GM18517 (cell line): ENCODE data around the gene HOXC4.
"Not testable (repeated sequence)": the region's sequence is repeated elsewhere in the genome, so short reads cannot be mapped to it uniquely, and the experiment has no call there.

Experiments
- ATAC-seq: cut with Tn5 transposase; IDR thresholded peaks from one replicate; pipeline ENCODE4 v1.9.1; 2021; ENCODE audit warnings: mild to moderate bottlenecking, moderate library complexity; ENCODE audit not compliant: unreplicated experiment

The HOXC4 gene

GRCh38 chr12:54081581-54082396 lies 28.2 kb downstream of the HOXC4 start:
- not testable (repeated sequence) for ATAC-seq

- no peak for ATAC-seq
Observed at GRCh38 chr12:54082397-54082892, 28.8 kb downstream of the HOXC4 start.

GRCh38 chr12:54088011-54088410 lies 34.4 kb downstream of the HOXC4 start:
- not testable (repeated sequence) for ATAC-seq

DNA sequence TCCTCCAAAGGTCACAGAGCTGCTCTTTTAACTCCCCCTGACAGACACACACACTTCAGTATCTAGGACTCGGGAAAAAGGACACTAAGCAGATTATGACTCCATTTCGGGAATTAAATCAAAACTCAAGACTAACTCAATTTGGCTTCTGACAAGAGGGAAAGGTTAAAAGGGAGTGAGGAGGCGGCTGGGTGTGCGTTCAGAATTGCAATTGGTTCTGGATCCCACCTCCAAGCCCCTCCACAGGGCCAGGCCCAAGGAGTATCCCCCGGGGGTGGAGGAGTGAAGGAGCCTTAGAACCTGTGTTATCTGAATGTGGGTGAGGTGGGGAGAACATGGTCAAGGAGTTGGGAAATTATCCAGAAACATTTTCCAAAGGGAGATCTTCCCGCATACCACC lies 35.8 kb downstream of the HOXC4 start:
- ATAC-seq = not testable (repeated sequence)

DNA sequence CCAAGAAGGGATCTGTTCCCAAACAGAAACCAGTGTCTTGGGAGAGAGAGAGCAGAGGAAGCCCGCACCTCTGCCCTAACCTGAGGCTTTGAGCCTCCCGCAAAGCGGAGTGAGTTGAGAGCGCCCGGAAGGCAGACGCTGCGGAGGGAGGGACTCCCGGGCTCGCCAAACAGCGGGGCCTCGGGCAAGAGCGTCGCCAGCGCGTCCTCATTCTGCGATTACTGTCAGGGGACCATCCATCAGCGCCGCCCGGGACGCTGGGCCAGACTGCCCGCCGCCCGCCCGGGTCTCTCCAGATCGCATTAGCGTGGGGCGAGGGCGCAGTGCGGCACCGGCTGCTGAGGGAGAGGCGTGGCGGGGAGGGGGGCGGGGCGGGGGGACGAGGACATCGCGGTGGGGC lies 36.7 kb downstream of the HOXC4 start:
- not testable (repeated sequence) for ATAC-seq

- not testable (repeated sequence) for ATAC-seq
Observed at GRCh38 chr12:54092943-54093342, 39.3 kb downstream of the HOXC4 start.

- not testable (repeated sequence) for ATAC-seq
Observed at GRCh38 chr12:54095928-54096327, 42.3 kb downstream of the HOXC4 start.

- not testable (repeated sequence) for ATAC-seq
Observed at GRCh38 chr12:54098644-54099043, 45.0 kb downstream of the HOXC4 start.

- not testable (repeated sequence) for ATAC-seq
Observed at GRCh38 chr12:54100588-54100987, 47.0 kb downstream of the HOXC4 start.

DNA sequence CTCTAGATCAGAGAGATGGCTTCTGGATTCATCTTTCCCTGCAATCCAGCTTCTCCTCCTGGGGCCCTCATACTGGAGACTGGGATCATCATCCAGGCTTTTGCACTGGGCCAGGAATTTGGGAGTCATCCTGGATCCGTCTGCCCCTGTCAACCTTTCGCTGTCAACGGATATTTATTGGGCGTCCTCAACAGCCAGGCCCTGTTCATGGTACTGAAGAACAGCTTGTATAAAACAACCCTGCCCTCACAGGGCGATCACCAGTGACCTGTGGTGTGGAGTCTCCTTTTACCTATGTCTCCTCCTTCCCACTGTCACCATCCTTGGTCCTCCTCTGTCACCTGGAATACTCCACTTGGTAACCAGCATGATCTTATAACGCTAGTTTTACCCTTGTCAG lies 48.6 kb downstream of the HOXC4 start:
- ATAC-seq = not testable (repeated sequence)

- ATAC-seq = not testable (repeated sequence)
Observed at GRCh38 chr12:54103827-54104226, 50.2 kb downstream of the HOXC4 start.
